ENCODE results near the gene BCL2L11. TPM values are rescaled to one million over a fixed set of nuclear protein-coding genes. Genes with fewer than 3 reads are reported as not detected.

Gene BCL2L11
- total RNA-seq, 1 experiment from 2014 or later = 21.2 TPM

- no peak overlapping the region for H3K4me2 ChIP-seq (ENCODE audit: insufficient read depth, insufficient read length, low read length)
- DNase-seq = no peak
- H3K9ac ChIP-seq (ENCODE audit: extremely low read depth, insufficient read length, low read length) = no peak overlapping the region
- no peak overlapping the region; the same call in 1 of the 2 replicates for H3K14ac ChIP-seq (ENCODE audit: insufficient read depth, low read length)
- H2AK5ac ChIP-seq (ENCODE audit: insufficient read length, low read length) = no peak overlapping the region
- H3K79me2 ChIP-seq (ENCODE audit: insufficient read depth, low read length) = no peaks in the 10 kb centered on the region
- Mint-ChIP-seq H3K4me3 (no peak overlapping the region), H3K27me3 (ENCODE audit: low read depth) (peaks cover 26% of the 10 kb centered on the region), H3K36me3 (ENCODE audit: insufficient read depth in 1 of 3, low read depth in 3 of 3) (no peaks in the 10 kb centered on the region; a peak in 2 of 7 replicates), H3K4me1 (peaks cover 19 to 21% of the 10 kb centered on the region in 2 experiments), H3K27ac (no peak overlapping the region), H3K9me3 (peaks cover 3 to 5% of the 10 kb centered on the region in 2 experiments; a peak in 2 of 5 replicates)
- H2BK5ac ChIP-seq (ENCODE audit: insufficient read length, low read length) = no peak overlapping the region
- TF ChIP-seq CTCF (conservative IDR thresholded peaks at IDR 0.05) = no peak
- H2BK120ac ChIP-seq (ENCODE audit: low read depth, low read length, poor library complexity, severe bottlenecking) = no peak overlapping the region
- no peak overlapping the region for H2BK20ac ChIP-seq (ENCODE audit: low read depth, low read length, poor library complexity, severe bottlenecking)
- H4K5ac ChIP-seq (ENCODE audit: insufficient read length, low read depth, low read length) = no peak overlapping the region
- H3K23me2 ChIP-seq (ENCODE audit: insufficient read length, low read depth, low read length, poor library complexity, severe bottlenecking) = peaks cover 18% of the 10 kb centered on the region
- peaks cover 14% of the 10 kb centered on the region; the same call in 1 of the 2 replicates for H3K27me3 ChIP-seq (ENCODE audit: insufficient read depth, low read length)
- H2BK12ac ChIP-seq (ENCODE audit: insufficient read length, low read depth, low read length) = no peak overlapping the region
- WGBS (ENCODE audit: extremely low coverage, insufficient read length, low lambda C conversion rate) = no CpG with 5 or more reads among the region's 1 CpG
- no peaks in the 10 kb centered on the region for H4K20me1 ChIP-seq (ENCODE audit: control insufficient read depth, insufficient read depth, insufficient read length)
- no peak overlapping the region for H3T11ph ChIP-seq (ENCODE audit: low read length)
- no peak overlapping the region for H3K18ac ChIP-seq (ENCODE audit: insufficient read length, low read depth, low read length)
- H3K23ac ChIP-seq (ENCODE audit: insufficient read length, low read depth, low read length) = no peak overlapping the region
- H4K8ac ChIP-seq (replicated peaks; ENCODE audit: insufficient read length, low read depth, low read length) = no peak overlapping the region
- H4K91ac ChIP-seq (ENCODE audit: insufficient read length, low read depth, low read length) = no peak overlapping the region
- no peak overlapping the region for H3K56ac ChIP-seq (ENCODE audit: insufficient read length, low read depth, low read length)
- no peak overlapping the region for H3K27ac ChIP-seq (ENCODE audit: insufficient read length, low read depth, low read length)
- no peaks in the 10 kb centered on the region for H3K79me1 ChIP-seq (ENCODE audit: insufficient read depth, low read depth, low read length, poor library complexity, severe bottlenecking)
- H3K4me1 ChIP-seq (ENCODE audit: insufficient read depth, low read length) = no peaks in the 10 kb centered on the region
- H3K9me3 ChIP-seq (ENCODE audit: control insufficient read depth, low read depth, low read length) = no peaks in the 10 kb centered on the region
- no peak overlapping the region for H2BK15ac ChIP-seq (ENCODE audit: low read depth, low read length)
- no peak overlapping the region for H2AFZ ChIP-seq (ENCODE audit: low read length)
- no peak overlapping the region for H3K4ac ChIP-seq (ENCODE audit: low read depth, low read length)
Measured at GRCh38 chr2:111113838-111114237, 6.9 kb upstream of the BCL2L11 start.

Data from H9 (cell line).